GM21381 (cell line): Measurements from ENCODE around the gene CNGA2.

ENCODE experiments used
- ATAC-seq: cut with Tn5 transposase; IDR thresholded peaks from one replicate; pipeline ENCODE4 v1.9.1; 2021; ENCODE audit warnings: mild to moderate bottlenecking, moderate library complexity; ENCODE audit not compliant: unreplicated experiment

The CNGA2 gene

DNA sequence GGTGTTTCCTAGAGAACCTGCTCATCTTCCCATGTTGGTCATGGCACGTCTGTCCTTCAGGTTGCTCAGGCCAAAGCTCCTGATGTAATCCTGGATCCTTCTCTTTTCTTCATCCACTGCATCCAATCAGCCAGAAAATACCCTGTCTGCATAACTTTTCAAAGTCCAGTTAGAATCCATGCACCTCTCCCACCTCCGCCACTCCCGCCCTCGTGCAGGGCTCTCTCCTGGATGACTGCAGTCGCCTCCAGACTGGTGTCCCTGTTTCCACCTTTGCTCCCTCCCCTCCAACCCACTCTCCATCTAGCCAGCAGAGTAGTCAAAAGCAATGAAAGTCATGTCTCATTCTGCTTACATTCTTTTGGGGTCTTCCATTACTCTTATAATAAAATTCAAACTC, 16.0 kb downstream of the CNGA2 start:
- no peak for ATAC-seq

DNA sequence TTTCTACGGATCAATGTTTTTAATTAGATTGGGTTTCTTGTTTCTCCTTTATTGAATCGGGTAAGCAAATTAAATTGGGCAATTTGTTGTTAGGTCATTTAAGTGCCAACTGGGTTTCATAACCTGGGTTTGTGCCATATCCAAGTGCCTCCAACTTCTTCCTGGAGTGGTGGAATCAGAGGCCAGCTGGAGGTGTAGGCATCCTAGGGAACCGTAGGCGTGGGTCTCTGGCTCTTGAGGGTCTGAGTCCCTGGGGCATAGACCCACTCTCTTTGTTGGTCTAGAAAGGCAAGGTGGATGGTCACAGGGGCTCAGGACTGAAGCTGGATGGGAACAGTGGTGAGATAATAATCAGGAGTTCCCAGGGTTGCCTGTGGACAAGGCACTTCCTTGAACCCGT, 18.3 kb downstream of the CNGA2 start:
- no peak for ATAC-seq

DNA sequence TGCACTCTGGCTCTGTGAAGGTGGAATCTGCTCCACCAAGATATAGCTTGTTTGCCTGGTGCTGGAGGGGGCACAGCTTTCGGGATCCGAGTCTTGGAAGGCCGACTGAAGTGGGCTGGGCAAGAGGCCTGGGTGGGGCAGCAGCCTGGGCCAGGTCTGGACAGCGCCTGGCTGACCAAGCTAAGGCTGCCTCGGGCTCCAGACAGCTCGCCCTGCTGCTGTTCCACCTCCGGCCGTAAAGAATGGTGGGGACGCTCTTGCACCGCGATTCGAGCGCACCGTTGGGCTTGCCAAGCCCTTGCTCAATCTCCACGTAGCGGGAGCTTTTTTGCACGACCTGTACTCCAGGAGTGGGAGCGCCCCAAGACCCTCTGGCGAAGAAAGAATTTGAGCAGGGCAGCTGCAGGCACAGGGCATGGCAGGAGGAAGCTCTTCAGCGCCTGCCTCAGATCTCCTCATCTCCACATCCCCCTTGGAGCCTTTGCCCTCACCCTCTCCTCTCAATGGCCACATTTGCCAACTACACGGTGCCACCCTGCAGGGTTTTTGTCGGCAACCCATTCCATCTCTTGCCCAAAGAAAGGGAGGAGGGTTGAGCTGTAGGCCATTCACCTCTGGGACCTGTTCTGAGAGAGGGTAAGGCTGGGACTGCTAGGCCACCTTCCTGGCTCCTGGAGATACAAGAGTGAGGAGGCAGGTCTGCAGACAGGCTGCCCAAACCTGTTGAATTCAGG, 18.9 kb downstream of the CNGA2 start:
- no peak for ATAC-seq

DNA sequence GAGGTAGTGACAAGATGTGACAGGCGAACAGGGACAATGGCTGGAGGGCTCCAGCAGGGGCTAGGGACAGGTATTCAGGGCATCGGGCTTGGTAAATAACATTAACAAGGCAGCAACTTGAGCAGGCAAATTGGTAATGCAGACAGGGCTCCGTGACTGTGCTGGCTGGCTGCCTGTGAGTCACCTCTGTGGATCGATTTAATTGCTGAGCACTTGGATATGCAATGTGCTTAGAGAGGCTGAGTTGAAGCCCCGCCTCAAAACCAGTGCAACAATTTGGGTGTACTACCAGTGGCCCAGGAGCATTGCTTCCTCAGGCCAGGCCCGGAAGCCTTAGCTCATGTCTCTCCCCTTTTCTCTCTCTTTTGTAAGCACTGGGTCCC, 19.5 kb downstream of the CNGA2 start:
- ATAC-seq = no peak

DNA sequence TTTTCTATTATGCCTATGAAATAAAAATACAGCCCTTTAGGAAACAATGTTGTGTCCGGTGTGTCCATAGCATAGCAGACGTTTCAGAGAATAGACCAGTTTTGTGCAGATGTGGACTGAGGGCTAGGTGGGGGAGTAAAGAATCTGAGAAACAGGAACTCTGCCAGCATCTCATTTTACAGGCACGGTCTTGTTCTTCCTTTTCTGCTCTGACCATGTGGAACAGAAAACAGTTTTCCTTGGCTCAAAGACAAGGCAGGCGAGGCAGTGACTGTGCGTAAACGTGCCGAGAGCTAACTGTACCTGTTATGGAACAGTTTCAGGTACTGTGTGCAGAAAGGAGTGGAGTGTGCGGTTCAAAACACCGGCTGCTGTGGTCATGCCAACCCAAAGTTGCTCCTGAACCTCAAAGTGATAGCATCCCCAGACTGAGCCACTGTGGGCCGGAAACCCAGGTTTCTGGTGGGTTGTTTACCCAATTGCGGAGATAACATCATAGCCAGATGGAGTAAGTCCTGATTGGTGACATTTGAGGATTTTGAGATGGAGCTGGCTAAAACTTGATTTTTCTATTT, 20.2 kb downstream of the CNGA2 start:
- no peak for ATAC-seq

DNA sequence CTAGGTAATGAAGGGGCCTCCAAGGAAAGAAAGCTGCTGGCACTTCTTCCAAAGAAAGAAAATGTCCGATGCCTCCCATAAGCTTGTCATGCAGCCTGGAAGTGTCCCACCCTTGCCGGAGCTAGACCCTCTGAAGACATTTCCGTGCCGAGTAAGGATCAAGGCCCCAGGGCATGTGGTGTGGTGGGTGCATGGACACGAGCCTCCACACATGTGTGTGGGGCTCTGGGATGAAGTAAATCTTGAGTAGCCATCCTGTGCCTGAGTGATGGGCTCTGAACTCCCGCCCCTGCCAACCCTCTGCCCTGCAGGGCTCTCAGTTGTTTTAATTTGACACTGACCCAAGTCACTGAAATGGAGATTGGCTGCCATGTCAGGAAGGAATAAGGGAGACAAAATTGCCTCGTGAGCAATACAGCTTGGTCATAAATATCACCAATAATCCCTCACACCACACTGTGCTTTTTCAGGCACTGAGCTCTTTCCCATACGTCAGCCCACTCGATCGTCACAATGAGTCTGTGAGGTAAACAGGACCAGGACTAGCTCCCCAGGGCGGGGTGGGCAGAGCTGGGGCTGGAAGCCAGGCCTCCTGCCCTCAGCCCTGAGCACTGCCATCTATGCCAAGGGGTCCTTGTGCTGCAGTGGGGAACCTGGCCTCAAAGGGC, 24.6 kb downstream of the CNGA2 start:
- no peak for ATAC-seq

DNA sequence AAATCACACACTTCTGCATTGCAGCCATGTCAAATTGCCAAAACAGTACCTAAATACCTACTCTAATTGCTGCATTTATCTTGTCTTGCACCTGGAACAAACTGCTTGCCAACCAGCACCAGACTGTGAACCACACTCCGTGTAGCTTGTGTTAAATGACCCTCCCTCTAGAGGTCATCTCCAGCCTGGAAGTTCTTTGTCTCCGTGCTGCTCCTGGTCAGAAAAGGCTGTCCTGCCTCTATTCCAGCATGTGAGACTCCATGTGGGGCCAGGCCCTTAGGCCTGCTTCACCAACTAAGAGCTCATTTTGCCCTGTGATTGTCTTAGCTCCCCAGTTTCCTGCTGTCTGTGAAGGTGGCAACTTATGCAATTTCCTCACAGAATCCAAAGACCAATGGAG, 28.3 kb downstream of the CNGA2 start:
- ATAC-seq = no peak

DNA sequence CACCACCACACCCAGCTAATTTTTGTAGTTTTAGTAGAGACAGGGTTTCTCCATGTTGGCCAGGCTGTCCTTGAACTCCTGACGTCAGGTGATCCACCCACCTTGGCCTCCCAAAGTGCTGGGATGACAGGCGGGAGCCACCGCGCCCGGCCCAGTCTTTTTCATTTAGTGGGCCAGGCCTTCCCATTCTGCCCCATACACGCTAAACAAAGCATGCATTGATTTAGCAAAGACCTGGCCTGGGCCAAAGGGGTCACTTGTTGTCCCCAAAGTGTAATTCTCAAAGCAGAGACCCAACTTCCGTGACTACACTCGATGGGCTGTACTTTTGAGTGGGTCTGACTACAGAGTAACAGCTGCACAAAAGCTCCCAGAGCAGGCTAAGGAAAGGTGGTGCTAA, 29.2 kb downstream of the CNGA2 start:
- ATAC-seq = no peak

DNA sequence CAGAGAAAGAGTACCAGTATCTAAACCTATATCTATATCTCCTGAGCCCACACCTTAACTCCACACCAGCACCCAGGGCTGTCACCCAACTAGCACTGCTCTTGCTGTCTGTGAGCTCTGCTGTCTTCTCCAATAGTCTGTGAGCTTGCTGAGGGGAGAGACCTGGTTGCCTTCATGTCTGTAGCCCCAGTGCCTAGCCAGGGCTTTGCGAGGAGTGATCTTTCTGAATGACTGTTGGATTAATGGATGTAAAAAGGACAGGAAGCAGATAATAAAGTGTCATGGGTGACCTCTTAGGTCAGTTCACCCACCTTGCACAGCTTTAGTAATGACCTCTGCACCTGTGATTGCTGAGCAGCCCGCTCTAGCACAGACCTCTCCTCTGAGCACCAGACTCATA, 30.5 kb downstream of the CNGA2 start:
- no peak for ATAC-seq

DNA sequence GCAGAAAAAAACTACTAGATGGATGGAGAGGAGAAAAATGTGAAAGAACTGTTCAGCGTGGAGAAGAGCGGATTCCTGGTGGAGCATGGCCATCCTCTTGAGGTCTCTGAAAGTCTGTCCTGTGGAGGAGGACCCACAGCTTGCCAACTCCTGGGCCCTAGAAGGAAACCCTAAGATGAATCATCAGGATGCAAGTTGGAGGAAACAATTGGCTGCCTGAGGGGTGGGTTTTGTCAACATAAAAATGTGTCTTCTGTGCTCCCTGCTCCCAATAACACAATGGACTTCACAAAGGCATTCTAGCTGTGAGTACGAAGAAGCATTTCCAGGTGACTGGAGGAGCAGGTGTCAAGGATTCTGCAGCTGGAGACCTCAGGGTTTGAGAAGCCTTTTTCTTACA, 37.2 kb downstream of the CNGA2 start:
- no peak for ATAC-seq

DNA sequence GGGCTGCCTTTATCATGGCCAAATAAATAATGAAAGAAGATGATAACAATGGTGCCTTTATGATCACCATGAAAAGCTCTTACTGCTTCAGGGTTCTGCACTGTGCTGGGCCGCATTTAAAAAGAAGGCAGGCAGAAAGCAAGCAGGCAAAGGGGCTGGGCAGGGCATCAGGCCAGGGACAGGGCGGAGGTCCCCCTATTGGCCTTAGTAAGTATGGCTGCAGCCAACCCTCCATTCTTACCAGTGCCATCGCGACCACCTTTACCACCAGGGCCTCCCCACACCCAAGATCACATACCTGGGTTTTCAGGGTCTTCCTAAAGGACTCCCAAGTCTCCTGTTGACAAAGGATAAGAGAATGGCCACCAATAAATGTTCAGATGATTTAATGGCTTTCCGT, 38.9 kb downstream of the CNGA2 start:
- no peak for ATAC-seq

DNA sequence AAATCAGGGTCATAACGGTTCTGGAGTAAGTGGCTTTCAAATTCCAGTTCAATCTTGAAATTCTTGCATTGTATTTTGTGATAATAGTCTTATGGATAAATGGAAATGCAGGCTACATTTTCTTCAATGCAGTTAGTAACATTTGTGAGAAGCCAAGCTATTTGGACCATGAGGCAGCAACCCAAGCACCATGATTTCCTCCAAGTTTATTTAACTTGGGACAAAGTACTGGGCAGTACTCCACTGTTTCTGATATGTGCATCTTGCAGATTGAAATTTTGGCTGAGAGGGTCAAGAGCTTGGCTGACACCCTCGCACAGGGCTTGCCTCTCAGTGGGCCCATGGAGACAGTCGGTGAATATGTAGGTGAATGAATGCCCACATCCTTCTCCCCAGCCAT, 39.9 kb downstream of the CNGA2 start:
- ATAC-seq = no peak

DNA sequence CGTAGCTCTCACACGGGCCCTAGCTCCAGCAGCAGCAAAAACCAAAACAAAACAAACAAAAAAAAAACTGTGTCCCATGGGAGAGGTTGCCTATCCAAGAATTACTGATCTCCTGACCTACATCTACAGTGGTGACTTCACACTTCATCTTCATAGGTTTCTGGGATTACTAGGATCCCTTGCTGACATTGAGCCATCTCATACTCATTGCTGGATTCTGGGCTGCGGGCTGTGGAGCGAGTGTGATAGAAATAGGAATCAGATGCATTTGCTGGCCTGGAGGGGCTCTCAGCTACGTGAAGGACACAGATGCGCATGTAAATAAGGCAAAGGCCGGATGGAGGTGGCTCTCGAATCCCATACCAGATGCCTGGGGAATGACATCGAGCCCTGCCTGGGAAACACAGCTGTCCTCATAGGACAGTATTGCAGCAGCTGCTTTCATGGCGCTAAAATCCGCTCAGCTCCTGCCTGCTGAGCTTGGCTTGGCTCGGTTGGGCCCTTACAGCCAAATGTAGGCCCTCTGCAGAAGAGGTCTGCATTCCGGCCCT, 41.7 kb downstream of the CNGA2 start:
- no peak for ATAC-seq

DNA sequence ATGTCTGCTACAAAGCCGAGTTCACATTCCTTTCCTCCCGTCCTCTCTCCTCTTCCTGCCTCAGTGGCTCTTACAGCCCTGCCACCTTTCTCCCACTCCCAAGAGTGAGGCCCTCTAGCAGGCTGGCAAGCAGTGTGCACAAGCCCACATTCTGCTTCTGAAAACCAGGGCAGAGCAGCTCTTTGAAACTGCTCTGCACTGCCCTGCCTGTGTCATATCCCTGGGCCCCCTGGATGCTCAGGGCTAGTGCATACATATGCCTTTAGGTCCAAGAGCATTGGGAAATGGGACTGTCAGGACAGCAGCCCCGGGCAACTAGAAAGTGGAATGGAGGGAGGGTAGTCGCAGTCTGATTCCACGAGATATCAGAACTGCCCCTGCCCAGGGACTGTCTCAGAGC, 42.4 kb downstream of the CNGA2 start:
- no peak for ATAC-seq

DNA sequence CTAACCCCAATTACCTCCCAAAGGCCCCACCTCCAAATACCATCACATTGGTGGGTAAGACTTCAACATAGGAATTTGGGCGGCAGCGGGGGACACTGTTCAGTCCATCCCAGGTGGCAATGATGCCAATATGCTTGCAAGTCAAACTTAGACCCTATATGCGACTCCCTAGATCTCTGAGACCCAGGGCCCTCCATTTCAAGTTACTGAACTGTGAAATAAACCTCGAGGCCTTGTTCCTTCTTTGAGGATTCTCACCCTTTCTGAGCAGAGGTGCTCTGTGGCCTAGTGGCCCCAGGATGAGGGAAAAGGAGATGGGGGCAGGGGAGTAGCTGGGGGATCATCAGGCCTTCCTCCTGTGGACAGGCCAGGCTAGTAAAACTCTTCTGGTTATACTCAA, 44.7 kb downstream of the CNGA2 start:
- ATAC-seq = no peak

DNA sequence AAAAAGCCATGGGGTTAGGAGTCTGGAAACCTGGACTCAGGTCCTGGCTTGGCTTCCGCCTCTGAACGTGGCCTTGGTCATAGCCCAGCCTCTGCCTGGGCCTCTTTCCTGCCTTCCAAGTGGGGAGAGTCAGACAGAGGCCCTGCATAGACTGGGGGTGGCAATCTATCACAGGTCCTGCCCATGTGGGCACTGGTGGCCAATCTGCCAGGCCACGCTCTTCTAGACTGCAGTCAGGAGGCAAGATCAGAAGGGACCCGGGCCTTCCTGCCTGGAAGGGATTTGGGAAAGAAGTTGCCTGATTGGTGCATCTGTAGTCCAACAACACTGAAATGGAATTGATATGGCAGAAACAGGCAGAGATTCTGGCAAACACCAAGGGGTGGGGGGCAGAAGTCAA, 46.1 kb downstream of the CNGA2 start:
- ATAC-seq = no peak

DNA sequence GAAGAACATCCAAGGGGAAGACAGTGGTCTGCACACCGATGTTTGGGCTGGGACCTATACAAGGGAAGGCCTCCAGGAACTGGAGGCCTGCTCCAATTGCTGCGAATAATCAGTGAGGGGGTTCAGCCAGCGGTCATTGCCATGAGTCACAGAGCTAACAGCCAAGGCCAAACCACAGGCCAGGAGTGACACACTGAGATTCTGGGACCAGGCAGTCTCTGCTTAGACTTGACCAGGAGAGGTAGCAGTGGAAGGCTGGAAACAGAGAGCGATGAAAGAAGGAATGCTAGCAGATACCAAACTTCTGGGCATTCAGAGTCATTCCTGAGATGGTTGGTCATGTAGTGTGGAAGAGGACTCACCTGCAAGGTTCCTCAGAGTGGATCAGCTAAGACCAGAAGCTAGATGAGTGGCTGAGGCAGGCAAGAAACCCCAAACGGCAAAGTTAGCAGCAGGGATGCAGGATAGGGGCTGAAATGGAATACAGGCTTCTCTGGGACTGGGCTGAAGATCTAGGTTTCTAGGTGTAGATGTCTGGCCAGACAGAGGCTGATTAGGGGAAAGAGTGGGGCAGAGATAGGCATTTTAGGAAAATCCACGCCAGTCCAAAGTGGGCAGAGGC, 54.7 kb downstream of the CNGA2 start:
- no peak for ATAC-seq

DNA sequence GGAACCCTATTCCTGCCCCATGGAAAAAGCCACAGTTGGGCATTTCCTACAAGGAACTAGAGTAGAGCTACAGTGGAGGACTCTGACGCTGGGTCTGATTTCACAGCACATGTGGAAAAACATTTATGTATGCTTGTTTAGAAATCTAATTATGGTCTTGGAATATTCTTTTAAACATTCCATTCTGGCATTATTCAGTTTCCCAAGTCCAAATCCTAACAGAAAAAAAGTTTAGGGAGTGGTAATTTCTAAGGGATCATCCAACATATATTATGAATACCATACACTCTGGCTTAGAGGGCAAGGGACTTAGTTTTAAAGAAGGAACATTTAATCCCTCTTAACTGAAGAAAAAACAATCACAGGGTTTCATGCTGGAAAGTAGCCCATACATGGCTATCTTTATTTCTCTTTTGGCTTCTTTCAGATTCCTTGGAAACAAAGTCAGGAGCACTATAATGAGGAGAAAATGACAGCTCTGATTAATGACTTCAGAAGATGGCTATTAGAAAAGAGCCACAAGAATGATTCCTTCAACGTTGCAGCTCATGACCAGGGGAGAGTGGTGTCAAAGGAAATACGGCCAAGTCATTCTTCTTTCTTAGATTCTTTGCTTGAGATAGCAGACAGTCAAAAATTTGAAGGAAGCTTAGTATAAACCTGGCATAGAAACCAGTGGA, 56.1 kb downstream of the CNGA2 start:
- no peak for ATAC-seq

DNA sequence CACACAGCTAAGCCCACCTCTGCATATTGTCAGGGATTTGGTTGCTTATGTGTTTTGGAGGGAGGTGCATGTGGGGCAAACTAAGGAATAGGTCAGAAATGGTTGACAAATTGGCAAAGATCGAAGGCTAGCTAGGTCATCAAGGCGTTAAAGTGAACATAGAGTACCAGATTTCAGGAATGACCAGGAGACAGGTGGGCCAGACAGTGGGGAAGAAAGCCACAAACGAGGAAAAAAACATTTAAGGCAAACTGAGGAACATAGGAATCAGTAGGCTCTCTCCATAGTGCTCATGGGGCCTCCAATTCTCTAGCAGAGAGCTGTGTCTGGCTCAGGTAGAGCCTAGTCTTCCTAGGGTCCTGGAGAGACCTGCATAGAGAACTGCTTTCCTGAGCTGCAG, 57.4 kb downstream of the CNGA2 start:
- no peak for ATAC-seq

DNA sequence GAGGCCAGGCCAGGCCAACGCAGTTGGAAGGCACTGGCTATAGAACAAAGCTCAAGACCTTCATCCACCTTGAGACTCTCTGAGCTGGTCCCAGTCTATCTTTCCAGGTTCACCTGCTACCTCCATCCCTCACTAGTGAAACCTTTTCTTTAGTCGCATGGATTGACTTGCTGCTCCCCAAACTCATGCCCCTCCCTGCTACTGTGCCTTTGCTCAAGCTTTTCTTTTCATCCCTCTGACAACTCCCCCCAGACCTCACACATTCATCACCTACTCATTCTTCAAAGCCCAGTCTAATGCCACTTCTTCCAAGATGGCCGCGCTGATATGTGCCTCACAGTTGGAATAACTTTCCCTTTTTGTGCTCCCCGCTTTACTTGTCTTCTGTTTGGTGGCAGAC, 58.0 kb downstream of the CNGA2 start:
- no peak for ATAC-seq

DNA sequence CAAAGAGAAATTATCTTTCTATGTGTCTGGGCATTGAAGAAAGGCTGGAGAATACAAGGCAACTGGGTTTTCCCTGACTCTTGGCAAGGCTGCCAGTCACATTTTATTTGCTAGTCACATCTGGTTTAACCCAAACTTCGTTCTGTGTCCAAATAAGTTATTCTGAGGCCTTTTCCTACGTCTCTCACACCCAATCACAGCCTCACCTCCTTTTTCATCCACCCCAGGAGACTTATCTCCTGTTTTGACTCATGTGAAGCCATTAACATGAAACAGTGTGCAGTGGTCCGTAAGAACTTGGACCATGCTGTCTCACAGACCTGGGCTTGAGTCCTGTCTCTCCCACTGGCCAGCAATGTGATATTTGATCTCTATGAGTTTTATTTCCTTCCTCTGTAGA, 59.3 kb downstream of the CNGA2 start:
- ATAC-seq = no peak
